Occipital lobe (tissue), 2 donors: Measurements from ENCODE around the gene SUN1. TPM values are rescaled to one million over a fixed set of nuclear protein-coding genes. Genes with fewer than 3 reads are reported as not detected.
A peak's percentile ranks its signal among the peaks of the same experiment; 100 is the strongest.

Source experiments
- DNase-seq: peaks from one replicate; lab custom pipeline; 2025; lab: John Stamatoyannopoulos, UW
- total RNA-seq: library from RNA; depleted of rRNA; stranded (reverse); fragments of >200 nt; gene quantifications from one replicate; pipeline ENCODE4 v1.2.3, GENCODE V29; 2014

The SUN1 gene
- total RNA-seq, 1 donor from 2014 or later, result 154 TPM

DNA sequence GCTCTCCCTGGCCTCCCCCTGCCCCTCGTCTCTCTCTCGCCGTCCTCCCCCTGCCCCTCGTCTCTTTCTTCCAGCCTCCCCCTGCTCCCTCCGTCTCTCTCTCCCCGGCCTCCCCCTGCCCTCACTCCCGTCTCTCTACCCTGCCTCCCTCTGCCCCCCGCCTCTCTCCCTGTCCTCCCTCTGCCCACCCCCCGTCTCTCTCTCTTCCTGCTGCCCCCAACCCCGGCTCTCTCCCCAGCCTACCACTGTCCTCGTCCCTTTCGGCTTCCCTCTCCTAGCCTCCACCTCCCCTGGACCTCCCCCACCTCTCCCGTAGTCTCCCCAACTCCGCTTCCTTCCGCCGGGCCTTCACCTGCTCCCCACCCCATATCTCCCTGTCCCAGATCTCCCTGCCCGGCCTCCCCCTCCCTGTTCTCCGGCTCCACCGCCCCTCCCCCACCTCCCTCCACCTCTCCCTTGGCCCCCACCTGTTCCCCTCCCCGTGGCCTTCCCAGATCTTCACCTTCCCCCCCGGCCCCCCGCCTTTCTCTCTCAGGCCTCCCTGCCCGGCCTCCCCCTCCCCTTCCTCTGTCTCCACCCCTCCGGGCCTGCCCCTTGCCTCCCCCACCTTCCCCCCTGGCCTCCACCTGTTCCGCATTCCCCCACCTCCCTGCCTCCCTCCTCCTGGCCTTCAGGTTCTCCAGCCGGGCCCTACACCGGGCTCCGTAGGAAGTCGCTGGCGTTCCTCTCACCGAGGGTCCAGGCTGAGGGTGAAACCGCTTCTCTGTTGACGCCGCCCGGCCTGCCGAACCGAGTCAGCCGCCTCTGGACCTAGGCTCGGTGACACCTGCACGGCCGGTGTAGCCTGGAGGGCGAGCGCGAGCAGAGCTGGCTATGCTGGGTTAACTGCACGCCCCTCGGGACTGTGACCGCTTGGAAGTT lies 45.3 kb downstream of the SUN1 start:
- DNase-seq, result no peak

DNA sequence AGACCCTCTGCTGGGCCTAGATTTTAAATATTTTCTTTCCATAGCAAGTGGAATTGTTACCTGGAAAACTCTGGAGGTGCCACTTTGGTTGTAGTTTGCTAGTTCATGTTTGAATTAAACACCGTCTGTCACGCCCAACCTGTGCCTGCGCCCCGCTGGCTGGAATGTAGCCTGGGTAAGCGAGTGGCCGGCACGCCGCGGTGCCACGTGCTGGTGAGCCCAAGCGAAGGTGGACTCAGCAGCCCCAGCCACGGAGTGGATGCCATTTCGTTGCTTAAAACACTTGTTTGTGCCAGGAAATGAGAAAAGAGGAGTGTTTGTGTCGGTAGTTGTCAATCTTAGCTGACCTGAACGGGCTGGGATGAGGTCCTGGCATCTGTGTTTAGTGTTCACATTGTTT lies 46.8 kb downstream of the SUN1 start:
- DNase-seq, result no peak

DNA sequence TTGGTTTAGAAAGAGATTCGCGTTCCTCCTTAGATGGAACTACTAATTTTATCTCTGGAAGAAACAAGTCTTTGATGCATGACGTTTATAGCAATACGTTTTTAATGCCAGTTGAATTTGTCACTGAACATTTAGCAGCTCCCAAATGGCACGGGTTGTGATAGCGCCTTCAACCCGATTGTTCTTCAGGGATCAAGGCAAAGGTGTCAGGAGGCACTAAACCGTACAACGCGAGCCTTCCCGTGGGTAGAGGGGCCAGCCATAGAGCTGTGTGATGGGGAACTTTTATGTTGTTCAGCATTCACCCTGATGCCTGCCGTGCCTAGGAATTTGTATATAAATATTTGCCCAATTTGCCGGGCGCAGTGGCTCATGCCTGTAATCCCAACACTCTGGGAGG lies 47.4 kb downstream of the SUN1 start:
- no peak for DNase-seq

DNA sequence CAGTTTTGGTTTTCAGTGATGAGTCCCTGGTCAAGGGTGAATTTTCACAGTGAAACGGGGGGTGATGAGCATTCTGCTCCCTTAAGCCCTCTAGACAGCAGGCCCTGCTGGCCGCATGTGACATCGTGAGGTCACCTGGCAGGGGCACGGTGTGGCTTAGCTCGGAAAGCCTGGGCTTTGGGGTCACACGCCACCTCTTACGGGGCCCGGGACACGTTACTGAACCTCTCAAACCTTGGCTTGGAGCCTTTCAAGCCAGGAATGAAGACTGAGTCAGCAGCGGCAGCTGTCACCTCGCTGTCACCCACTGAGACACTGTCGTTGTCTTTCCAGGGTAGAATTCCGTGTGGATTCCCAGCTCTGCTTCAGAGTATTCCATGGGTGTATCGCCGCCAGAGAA lies 48.2 kb downstream of the SUN1 start:
- no peak for DNase-seq

DNA sequence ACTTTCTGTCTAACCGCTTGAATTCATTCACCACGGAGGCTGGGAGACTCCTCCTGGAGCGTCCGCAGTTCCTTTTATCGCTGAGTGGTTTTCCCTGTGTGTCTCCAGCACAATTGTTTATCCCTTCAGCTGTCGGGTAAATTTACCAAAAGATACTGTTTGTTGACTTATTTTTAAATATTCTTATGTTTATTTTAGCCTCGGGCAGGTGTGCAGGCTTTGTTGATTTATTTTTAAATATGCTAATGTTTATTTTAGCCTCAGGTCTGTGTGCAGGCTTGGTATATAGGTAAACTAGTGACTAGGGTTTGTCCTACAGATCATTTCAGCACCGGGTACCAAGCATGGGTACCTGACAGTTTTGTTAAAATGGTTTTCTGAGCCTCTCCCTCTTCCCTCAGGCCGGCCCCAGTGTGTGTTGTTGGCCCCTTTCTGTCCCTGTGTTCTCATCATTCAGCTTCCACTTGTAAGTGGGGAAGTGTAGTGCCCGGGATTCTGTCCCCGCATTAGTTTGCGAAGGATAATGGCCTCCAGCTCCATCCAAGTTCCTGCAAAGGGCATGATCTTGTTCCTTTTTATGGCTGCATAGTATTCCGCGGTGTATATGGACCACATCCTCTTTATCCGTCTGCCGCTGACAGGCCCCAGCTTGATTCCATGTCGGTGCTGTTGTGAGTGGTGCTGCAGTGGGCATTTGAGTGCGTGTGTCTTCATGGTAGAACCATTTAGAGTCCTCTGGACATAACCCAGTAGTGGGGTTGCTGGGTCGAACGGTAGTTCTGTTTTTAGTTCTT lies 49.4 kb downstream of the SUN1 start:
- no peak for DNase-seq

DNA sequence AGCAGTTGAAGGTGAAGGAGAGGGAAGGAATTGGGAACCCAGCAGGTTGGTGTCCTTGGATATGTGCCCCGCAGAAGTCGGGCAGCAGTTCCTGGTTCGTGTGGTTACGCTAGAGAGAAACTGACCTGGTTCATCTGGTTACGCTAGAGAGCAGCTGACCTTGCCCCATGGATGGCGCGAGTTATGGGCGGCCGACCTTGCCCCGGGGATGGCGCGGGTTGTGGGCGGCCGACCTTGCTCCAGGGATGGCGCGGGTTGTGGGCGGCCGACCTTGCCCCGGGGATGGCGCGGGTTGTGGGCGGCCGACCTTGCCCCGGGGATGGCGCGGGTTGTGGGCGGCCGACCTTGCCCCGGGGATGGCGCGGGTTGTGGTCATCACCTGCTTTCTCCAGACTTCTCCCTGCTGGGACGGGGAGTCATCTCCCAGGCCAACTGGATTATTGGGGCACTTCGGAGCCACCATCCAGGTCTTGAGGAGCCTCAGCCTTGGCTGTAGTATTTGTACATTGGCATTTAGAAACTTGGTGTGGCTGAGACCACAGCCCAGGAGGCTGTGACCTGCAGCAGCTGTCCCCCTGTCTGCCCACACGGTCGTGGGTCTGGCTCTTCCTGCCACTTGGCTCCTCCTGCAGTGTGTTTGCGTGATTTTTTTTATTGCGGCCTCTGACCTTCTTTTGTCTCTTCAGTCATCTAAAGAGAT lies 50.2 kb downstream of the SUN1 start:
- DNase-seq, result no peak

GRCh38 chr7:883055-884021 lies 51.1 kb downstream of the SUN1 start:
- DNase-seq, result no peak

GRCh38 chr7:884191-885003 lies 52.1 kb downstream of the SUN1 start:
- DNase-seq, result no peak

GRCh38 chr7:885261-885892 lies 53.1 kb downstream of the SUN1 start:
- DNase-seq, result no peak

DNA sequence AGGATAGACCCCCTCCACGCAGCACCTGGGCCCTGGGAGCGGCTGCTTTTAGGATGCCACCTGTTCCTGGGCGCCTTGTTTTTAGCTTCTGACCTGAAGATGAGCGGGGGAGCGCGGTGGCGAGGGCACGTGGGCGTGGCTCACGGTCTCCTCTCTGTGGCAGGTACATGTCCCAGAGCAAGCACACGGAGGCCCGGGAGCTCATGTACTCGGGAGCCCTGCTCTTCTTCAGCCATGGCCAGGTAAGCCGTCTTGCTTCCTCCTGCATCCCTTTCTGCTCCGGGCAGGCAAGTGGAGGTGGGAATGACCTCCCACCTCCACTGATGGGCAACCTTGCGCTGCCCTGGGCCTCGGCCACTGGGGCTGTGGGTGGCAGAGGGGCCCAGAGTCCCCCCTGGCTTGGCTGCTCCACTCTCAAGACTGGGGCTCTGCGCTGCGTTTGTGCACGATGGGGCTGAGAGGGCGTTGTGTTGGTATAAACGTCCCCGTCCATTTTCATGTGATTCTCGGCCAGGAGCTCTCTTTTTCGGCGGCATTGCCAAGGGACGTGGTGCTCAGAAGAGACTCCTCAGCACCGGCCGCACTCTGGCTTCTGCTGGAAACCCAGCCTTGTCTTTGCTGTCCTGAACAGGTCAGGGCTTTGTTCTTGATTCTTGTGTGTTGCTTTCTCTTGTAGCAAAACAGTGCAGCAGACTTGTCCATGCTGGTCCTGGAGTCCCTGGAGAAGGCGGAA lies 53.8 kb downstream of the SUN1 start:
- DNase-seq, result no peak

- DNase-seq, result no peak
Observed at GRCh38 chr7:886626-887487, 54.6 kb downstream of the SUN1 start.

GRCh38 chr7:887488-887820 lies 55.2 kb downstream of the SUN1 start:
- DNase-seq, result no peak

DNA sequence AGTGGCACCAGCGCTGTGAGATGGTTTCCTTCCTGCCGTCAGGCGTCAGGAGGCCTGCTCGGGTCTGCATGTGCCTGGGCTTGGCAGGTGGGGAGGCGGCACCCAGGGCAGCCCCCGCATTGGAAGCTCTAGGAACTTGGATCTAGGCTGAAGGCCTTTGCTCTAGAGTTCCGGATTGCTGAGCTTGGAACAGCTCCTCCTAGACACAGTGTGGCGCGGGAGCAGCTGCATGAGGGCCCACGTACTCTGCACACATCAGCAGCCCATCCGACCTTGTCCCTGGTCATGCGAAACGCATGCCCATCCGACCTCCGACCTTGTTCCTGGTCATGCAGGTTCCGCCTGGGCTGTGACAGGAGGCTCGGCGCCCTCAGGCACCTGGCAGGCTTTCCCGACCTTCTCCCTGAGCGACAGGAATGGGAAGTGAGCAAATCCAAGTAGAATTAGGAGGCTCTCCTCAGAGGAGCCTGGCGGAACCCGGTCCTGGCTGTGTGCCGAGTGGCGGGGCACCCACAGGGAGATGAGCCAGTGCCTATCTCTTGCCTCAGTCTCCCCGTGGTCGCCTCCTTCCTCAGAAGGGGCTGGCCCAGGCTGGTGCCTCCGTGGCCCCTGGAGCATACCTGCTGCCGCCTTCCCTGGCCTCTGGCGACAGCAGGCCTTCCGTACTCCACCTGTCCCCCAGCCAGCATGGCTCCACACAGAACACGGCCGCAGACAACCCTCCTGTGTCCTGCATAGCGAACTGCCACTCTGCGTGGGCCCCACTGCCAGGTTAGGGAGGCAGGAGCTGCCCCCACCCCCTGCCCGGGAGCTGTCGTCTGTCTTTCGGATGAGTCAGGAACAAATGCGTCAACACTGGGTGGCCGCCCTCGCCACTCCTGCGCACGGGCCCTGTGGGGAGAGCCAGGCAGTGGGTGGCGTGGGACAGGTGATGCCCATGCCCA lies 56.1 kb downstream of the SUN1 start:
- peak; percentile 54 for DNase-seq

DNA sequence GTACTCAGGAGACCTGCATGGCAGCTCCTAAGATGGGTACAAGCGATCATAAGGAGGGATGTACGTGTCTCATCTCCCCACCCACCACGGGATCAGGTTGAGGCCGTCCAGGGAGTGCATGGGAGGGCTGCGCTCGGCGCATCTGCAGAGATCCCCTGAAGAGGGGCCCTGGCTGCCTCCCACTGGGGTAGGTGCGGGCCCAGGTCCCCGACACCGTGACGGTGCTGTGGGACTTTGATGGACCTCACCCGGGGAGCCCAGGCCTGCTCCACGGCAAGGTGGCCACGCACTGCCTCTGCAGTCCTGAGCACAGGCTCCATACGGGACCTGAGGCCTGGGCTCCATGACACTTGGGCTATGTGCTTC lies 56.7 kb downstream of the SUN1 start:
- DNase-seq, result no peak

DNA sequence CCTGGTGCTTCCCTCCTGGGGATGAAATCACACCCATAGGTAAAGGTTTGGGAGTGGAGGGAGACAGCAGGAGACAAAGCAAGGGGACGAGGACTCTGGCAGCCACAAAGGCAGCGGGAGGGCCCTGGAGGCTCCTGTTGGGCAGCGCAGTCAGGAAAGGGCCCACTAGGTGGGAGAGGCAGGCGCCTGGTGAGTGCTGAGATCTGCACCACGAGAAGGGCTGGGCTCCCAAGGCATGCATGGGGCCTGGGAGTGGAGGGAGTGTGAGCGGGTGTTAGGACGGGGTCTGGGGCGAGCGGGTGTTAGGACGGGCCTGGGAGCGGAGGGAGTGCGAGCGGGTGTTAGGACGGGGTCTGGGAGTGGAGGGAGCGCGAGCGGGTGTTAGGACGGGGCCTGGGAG lies 57.1 kb downstream of the SUN1 start:
- DNase-seq, result no peak

DNA sequence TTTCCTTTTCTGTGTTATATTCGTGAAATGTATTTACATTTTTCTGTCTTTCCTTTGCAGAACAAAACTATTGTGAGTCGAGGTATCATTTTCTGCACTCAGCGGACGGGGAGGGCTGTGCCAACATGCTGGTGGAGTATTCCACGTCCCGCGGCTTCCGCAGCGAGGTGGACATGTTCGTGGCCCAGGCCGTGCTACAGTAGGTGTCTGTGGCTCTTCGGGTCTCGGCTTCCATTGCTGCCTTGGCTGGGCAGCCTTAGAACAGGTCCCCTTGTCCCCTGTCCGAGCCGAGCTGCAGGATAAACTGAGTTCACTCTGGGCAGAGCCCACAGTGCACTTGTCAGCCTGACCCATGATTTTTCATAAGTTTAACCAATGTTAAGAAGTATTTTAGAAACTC lies 58.6 kb downstream of the SUN1 start:
- DNase-seq, result no peak

- DNase-seq, result no peak
Observed at GRCh38 chr7:891291-891690, 59.0 kb downstream of the SUN1 start.
